ENCODE results near the gene AKR1B1. TPM values are rescaled to one million over a fixed set of nuclear protein-coding genes. Genes with fewer than 3 reads are reported as not detected.

AKR1B1 gene
- total RNA-seq, 1 experiment from 2014 or later = 139 TPM

DNA sequence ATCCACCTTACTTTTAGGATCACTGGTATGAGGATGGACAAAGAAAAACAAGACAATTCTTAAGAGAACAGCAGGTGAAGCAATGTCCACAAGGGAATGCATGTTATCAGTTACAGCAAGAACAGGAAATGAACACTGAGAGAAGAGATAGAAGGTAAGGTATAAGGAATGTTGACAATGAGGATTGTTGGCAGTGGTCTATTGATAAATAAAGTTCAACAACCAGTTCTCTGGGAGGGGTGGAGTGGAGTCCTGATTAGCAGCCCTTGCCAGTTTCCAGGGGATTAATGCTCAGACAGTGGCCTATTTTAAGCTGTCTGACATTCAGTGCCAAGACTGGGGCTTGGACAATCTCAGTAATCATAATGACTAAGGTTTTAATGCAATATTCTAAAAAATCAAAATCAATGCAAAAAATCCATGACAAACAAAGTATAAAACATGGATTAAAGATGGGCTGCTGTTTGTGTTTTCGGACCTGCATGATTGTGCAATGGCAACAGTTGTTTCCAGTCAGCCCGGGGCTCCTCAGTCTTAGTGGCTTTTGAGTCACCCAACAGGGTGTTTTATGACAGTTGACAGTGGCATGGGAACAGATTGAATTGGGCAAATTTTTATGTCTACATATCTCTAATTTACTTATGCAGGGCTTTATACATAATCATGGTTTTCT lies 13.8 kb upstream of the AKR1B1 start:
- H3K4me1 Mint-ChIP-seq (ENCODE audit: low read depth, unreplicated experiment) = peaks cover 37% of the 10 kb centered on the region
- no peak for DNase-seq
- CTCF ChIA-PET = no interaction called here
- H3K27me3 Mint-ChIP-seq (ENCODE audit: unreplicated experiment) = no peaks in the 10 kb centered on the region
- no TSS peak for BruUV-seq (replicated peaks)
- peaks cover 5% of the 10 kb centered on the region for H3K36me3 Mint-ChIP-seq (ENCODE audit: insufficient read depth, unreplicated experiment)
- peaks cover 4% of the 10 kb centered on the region for H3K9me3 Mint-ChIP-seq (ENCODE audit: low read depth, unreplicated experiment)
- TF ChIP-seq, protein P1, sequence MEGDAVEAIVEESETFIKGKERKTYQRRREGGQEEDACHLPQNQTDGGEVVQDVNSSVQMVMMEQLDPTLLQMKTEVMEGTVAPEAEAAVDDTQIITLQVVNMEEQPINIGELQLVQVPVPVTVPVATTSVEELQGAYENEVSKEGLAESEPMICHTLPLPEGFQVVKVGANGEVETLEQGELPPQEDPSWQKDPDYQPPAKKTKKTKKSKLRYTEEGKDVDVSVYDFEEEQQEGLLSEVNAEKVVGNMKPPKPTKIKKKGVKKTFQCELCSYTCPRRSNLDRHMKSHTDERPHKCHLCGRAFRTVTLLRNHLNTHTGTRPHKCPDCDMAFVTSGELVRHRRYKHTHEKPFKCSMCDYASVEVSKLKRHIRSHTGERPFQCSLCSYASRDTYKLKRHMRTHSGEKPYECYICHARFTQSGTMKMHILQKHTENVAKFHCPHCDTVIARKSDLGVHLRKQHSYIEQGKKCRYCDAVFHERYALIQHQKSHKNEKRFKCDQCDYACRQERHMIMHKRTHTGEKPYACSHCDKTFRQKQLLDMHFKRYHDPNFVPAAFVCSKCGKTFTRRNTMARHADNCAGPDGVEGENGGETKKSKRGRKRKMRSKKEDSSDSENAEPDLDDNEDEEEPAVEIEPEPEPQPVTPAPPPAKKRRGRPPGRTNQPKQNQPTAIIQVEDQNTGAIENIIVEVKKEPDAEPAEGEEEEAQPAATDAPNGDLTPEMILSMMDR (IDR thresholded peaks at IDR 0.05; ENCODE audit: unreplicated experiment) = no peak
- no peak overlapping the region for H3K4me3 Mint-ChIP-seq (ENCODE audit: low read depth, unreplicated experiment)
- intact Hi-C loops (cut with micrococcal nuclease; ENCODE audit: unreplicated experiment) = no loop called here
- H3K27ac Mint-ChIP-seq (ENCODE audit: unreplicated experiment) = no peak overlapping the region

DNA sequence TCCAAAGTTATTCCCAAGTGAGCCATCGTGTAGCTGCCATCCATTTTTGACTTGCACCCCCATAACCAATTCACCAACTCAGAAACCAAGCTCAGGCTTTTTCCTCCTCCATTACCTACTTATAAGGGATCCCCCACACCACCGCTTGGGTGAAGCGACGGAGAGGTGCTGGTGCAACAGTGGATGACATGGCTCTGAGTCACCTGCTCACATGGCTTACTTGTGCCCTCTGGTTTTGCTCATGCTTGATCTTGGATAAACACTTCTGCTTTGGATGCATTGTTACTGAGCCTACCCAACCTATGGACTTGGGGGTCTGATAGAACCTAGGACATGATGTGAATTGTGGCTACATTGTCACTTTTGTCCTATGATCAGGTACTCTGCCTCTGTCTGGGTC lies 12.0 kb upstream of the AKR1B1 start:
- Mint-ChIP-seq H3K36me3 (ENCODE audit: insufficient read depth, unreplicated experiment) (peaks cover 5% of the 10 kb centered on the region), H3K27me3 (ENCODE audit: unreplicated experiment) (no peaks in the 10 kb centered on the region), H3K4me1 (ENCODE audit: low read depth, unreplicated experiment) (peaks cover 36% of the 10 kb centered on the region), H3K4me3 (ENCODE audit: low read depth, unreplicated experiment) (no peak overlapping the region), H3K9me3 (ENCODE audit: low read depth, unreplicated experiment) (peaks cover 4% of the 10 kb centered on the region), H3K27ac (ENCODE audit: unreplicated experiment) (peak overlapping the region; percentile 44)
- CTCF ChIA-PET = interaction anchor here (0.8 to 1.3 kb wide), 2 partner anchors 10 to 820 kb away, joined by 3 to 8 read pairs; no protein-coding TSS in a partner anchor
- intact Hi-C loops (cut with micrococcal nuclease; ENCODE audit: unreplicated experiment) = no loop called here
- DNase-seq = peak; percentile 55
- BruUV-seq (replicated peaks) = no TSS peak
- TF ChIP-seq, protein P1 (IDR thresholded peaks at IDR 0.05; ENCODE audit: unreplicated experiment) = no peak

DNA sequence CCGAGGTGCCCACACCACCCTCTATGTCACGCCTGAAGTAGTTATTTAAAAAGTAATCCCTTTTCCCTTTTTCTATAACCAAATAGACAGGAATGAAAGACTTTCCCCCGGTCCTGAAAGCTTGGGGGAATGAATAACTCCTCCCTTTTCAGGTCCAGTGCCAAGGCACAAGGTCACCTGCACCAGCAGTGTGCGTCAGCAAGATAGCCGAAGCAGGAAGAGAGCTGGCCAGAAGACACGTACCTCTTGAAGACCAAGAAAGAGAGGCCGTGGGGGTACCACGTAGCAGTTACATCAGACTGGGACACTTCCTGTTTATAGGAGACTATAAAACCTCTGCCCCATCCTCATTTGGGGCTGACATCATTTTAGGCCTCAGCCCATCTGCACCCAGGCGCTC lies 10.7 kb upstream of the AKR1B1 start:
- Mint-ChIP-seq H3K36me3 (ENCODE audit: insufficient read depth, unreplicated experiment) (peaks cover 5% of the 10 kb centered on the region), H3K27ac (ENCODE audit: unreplicated experiment) (no peak overlapping the region), H3K4me3 (ENCODE audit: low read depth, unreplicated experiment) (no peak overlapping the region), H3K9me3 (ENCODE audit: low read depth, unreplicated experiment) (peaks cover 9% of the 10 kb centered on the region), H3K27me3 (ENCODE audit: unreplicated experiment) (no peaks in the 10 kb centered on the region), H3K4me1 (ENCODE audit: low read depth, unreplicated experiment) (peaks cover 36% of the 10 kb centered on the region)
- TF ChIP-seq, protein P1 (IDR thresholded peaks at IDR 0.05; ENCODE audit: unreplicated experiment) = no peak
- DNase-seq = no peak
- no TSS peak for BruUV-seq (replicated peaks)
- CTCF ChIA-PET = no interaction called here
- intact Hi-C loops (cut with micrococcal nuclease; ENCODE audit: unreplicated experiment) = no loop called here

DNA sequence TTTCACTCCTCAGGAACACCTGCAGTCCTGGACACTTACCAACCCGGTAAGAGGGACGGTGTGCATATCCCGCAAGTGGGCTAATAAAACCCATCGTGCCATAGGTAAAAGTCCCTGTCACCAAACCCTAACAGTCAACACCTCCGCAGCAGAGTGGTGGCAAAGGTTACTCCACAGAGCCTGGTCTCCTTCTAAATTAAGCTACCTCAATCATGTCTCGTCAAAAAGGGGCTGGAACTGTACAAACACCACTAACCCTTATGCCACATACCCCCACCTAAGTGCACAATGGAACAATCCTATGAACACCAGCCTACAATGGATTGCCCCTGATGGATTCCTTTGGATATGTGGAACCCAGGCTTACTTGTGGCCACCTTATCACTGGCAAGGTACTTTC lies 9.6 kb upstream of the AKR1B1 start:
- Mint-ChIP-seq H3K27me3 (ENCODE audit: unreplicated experiment) (no peaks in the 10 kb centered on the region), H3K36me3 (ENCODE audit: insufficient read depth, unreplicated experiment) (no peaks in the 10 kb centered on the region), H3K9me3 (ENCODE audit: low read depth, unreplicated experiment) (peaks cover 11% of the 10 kb centered on the region), H3K27ac (ENCODE audit: unreplicated experiment) (no peak overlapping the region), H3K4me3 (ENCODE audit: low read depth, unreplicated experiment) (no peak overlapping the region), H3K4me1 (ENCODE audit: low read depth, unreplicated experiment) (peaks cover 31% of the 10 kb centered on the region)
- BruUV-seq (replicated peaks) = no TSS peak
- DNase-seq = no peak
- TF ChIP-seq, protein P1 (IDR thresholded peaks at IDR 0.05; ENCODE audit: unreplicated experiment) = no peak
- intact Hi-C loops (cut with micrococcal nuclease; ENCODE audit: unreplicated experiment) = no loop called here
- CTCF ChIA-PET = no interaction called here

Measured in Calu3 (cell line).